ENCODE measurements around the gene RELA.

Gene RELA

GRCh38 chr11:65627202-65627601, 35.5 kb downstream of the RELA start:
- no peaks in the 10 kb centered on the region for H3K27me3 ChIP-seq (ENCODE audit: control insufficient read depth in 1 of 2, insufficient read depth in 2 of 2, low read length in 2 of 2)
- no peak overlapping the region for H3K4me3 ChIP-seq (ENCODE audit: low read length in 2 of 2)
- peaks cover 6% of the 10 kb centered on the region for H3K4me1 ChIP-seq (ENCODE audit: control insufficient read depth, insufficient read depth, low read length)
- no peak overlapping the region for H3K9ac ChIP-seq (ENCODE audit: low read length in 2 of 2)
- peaks cover 58 to 63% of the 10 kb centered on the region in 2 donors for H3K36me3 ChIP-seq (ENCODE audit: control insufficient read depth in 2 of 2, insufficient read depth in 2 of 2, low read length in 2 of 2)
- H3K27ac ChIP-seq (ENCODE audit: low read length): no peak overlapping the region
- H3K9me3 ChIP-seq (ENCODE audit: control insufficient read depth in 2 of 2, low read length in 2 of 2): no peaks in the 10 kb centered on the region

- Histone ChIP-seq H3K4me3 (ENCODE audit: low read length in 2 of 2) (no peak overlapping the region), H3K36me3 (ENCODE audit: control insufficient read depth in 2 of 2, insufficient read depth in 2 of 2, low read length in 2 of 2) (peaks cover 50 to 63% of the 10 kb centered on the region in 2 donors), H3K9ac (ENCODE audit: low read length in 2 of 2) (no peak overlapping the region), H3K9me3 (ENCODE audit: control insufficient read depth in 2 of 2, low read length in 2 of 2) (no peaks in the 10 kb centered on the region), H3K27me3 (ENCODE audit: control insufficient read depth in 1 of 2, insufficient read depth in 2 of 2, low read length in 2 of 2) (no peaks in the 10 kb centered on the region), H3K27ac (ENCODE audit: low read length) (no peak overlapping the region), H3K4me1 (ENCODE audit: control insufficient read depth, insufficient read depth, low read length) (peaks cover 6% of the 10 kb centered on the region)
These were observed 36.9 kb downstream of the RELA start for GRCh38 chr11:65625628-65626342.

GRCh38 chr11:65624931-65625627, 37.6 kb downstream of the RELA start:
- H3K27ac ChIP-seq (ENCODE audit: low read length): no peak overlapping the region
- H3K36me3 ChIP-seq (ENCODE audit: control insufficient read depth in 2 of 2, insufficient read depth in 2 of 2, low read length in 2 of 2): peaks cover 43 to 56% of the 10 kb centered on the region in 2 donors
- H3K4me3 ChIP-seq (ENCODE audit: low read length in 2 of 2): no peak overlapping the region
- no peak overlapping the region for H3K9ac ChIP-seq (ENCODE audit: low read length in 2 of 2)
- H3K4me1 ChIP-seq (ENCODE audit: control insufficient read depth, insufficient read depth, low read length): peaks cover 6% of the 10 kb centered on the region
- no peaks in the 10 kb centered on the region for H3K27me3 ChIP-seq (ENCODE audit: control insufficient read depth in 1 of 2, insufficient read depth in 2 of 2, low read length in 2 of 2)
- no peaks in the 10 kb centered on the region for H3K9me3 ChIP-seq (ENCODE audit: control insufficient read depth in 2 of 2, low read length in 2 of 2)

- Histone ChIP-seq H3K4me3 (ENCODE audit: low read length in 2 of 2) (no peak overlapping the region), H3K27ac (ENCODE audit: low read length) (no peak overlapping the region), H3K9ac (ENCODE audit: low read length in 2 of 2) (no peak overlapping the region), H3K9me3 (ENCODE audit: control insufficient read depth in 2 of 2, low read length in 2 of 2) (no peaks in the 10 kb centered on the region), H3K4me1 (ENCODE audit: control insufficient read depth, insufficient read depth, low read length) (peaks cover 6% of the 10 kb centered on the region), H3K36me3 (ENCODE audit: control insufficient read depth in 2 of 2, insufficient read depth in 2 of 2, low read length in 2 of 2) (peaks cover 32 to 55% of the 10 kb centered on the region in 2 donors), H3K27me3 (ENCODE audit: control insufficient read depth in 1 of 2, insufficient read depth in 2 of 2, low read length in 2 of 2) (no peaks in the 10 kb centered on the region)
These were observed 38.7 kb downstream of the RELA start for GRCh38 chr11:65623852-65624616.

GRCh38 chr11:65623177-65623576, 39.5 kb downstream of the RELA start:
- H3K36me3 ChIP-seq (ENCODE audit: control insufficient read depth in 2 of 2, insufficient read depth in 2 of 2, low read length in 2 of 2): peaks cover 34 to 60% of the 10 kb centered on the region in 2 donors
- H3K9ac ChIP-seq (ENCODE audit: low read length in 2 of 2): no peak overlapping the region
- peaks cover 6% of the 10 kb centered on the region for H3K4me1 ChIP-seq (ENCODE audit: control insufficient read depth, insufficient read depth, low read length)
- no peaks in the 10 kb centered on the region for H3K27me3 ChIP-seq (ENCODE audit: control insufficient read depth in 1 of 2, insufficient read depth in 2 of 2, low read length in 2 of 2)
- H3K4me3 ChIP-seq (ENCODE audit: low read length in 2 of 2): no peak overlapping the region
- H3K9me3 ChIP-seq (ENCODE audit: control insufficient read depth in 2 of 2, low read length in 2 of 2): no peaks in the 10 kb centered on the region
- H3K27ac ChIP-seq (ENCODE audit: low read length): no peak overlapping the region

GRCh38 chr11:65622011-65622410, 40.7 kb downstream of the RELA start:
- Histone ChIP-seq H3K36me3 (ENCODE audit: control insufficient read depth in 2 of 2, insufficient read depth in 2 of 2, low read length in 2 of 2) (peaks cover 26 to 57% of the 10 kb centered on the region in 2 donors), H3K27ac (ENCODE audit: low read length) (no peak overlapping the region), H3K9ac (ENCODE audit: low read length in 2 of 2) (no peak overlapping the region), H3K4me3 (ENCODE audit: low read length in 2 of 2) (no peak overlapping the region), H3K9me3 (ENCODE audit: control insufficient read depth in 2 of 2, low read length in 2 of 2) (no peaks in the 10 kb centered on the region), H3K27me3 (ENCODE audit: control insufficient read depth in 1 of 2, insufficient read depth in 2 of 2, low read length in 2 of 2) (no peaks in the 10 kb centered on the region), H3K4me1 (ENCODE audit: control insufficient read depth, insufficient read depth, low read length) (peaks cover 12% of the 10 kb centered on the region)

- no peaks in the 10 kb centered on the region for H3K27me3 ChIP-seq (ENCODE audit: control insufficient read depth in 1 of 2, insufficient read depth in 2 of 2, low read length in 2 of 2)
These were observed 41.3 kb downstream of the RELA start for GRCh38 chr11:65621460-65621859.

GRCh38 chr11:65620666-65621065, 42.0 kb downstream of the RELA start:
- peaks cover 15% of the 10 kb centered on the region for H3K4me1 ChIP-seq (ENCODE audit: control insufficient read depth, insufficient read depth, low read length)
- H3K9ac ChIP-seq (ENCODE audit: low read length in 2 of 2): no peak overlapping the region
- no peak overlapping the region for H3K27ac ChIP-seq (ENCODE audit: low read length)
- H3K9me3 ChIP-seq (ENCODE audit: control insufficient read depth in 2 of 2, low read length in 2 of 2): no peaks in the 10 kb centered on the region
- peaks cover 16 to 47% of the 10 kb centered on the region in 2 donors for H3K36me3 ChIP-seq (ENCODE audit: control insufficient read depth in 2 of 2, insufficient read depth in 2 of 2, low read length in 2 of 2)
- no peaks in the 10 kb centered on the region for H3K27me3 ChIP-seq (ENCODE audit: control insufficient read depth in 1 of 2, insufficient read depth in 2 of 2, low read length in 2 of 2)
- H3K4me3 ChIP-seq (ENCODE audit: low read length in 2 of 2): no peak overlapping the region

More at GRCh38 chr11:65621460-65621859, 41.3 kb downstream of the RELA start:
- Histone ChIP-seq H3K4me3 (ENCODE audit: low read length in 2 of 2) (no peak overlapping the region), H3K4me1 (ENCODE audit: control insufficient read depth, insufficient read depth, low read length) (peaks cover 17% of the 10 kb centered on the region), H3K36me3 (ENCODE audit: control insufficient read depth in 2 of 2, insufficient read depth in 2 of 2, low read length in 2 of 2) (peaks cover 20 to 52% of the 10 kb centered on the region in 2 donors), H3K9ac (ENCODE audit: low read length in 2 of 2) (no peak overlapping the region), H3K27ac (ENCODE audit: low read length) (no peak overlapping the region), H3K9me3 (ENCODE audit: control insufficient read depth in 2 of 2, low read length in 2 of 2) (no peaks in the 10 kb centered on the region)

GRCh38 chr11:65619281-65619928, 43.3 kb downstream of the RELA start:
- Histone ChIP-seq H3K27ac (ENCODE audit: low read length) (no peak overlapping the region), H3K9ac (ENCODE audit: low read length in 2 of 2) (no peak overlapping the region), H3K9me3 (ENCODE audit: control insufficient read depth in 2 of 2, low read length in 2 of 2) (no peaks in the 10 kb centered on the region), H3K4me1 (ENCODE audit: control insufficient read depth, insufficient read depth, low read length) (peaks cover 15% of the 10 kb centered on the region), H3K27me3 (ENCODE audit: control insufficient read depth in 1 of 2, insufficient read depth in 2 of 2, low read length in 2 of 2) (no peaks in the 10 kb centered on the region), H3K36me3 (ENCODE audit: control insufficient read depth in 2 of 2, insufficient read depth in 2 of 2, low read length in 2 of 2) (peaks cover 16 to 41% of the 10 kb centered on the region in 2 donors), H3K4me3 (ENCODE audit: low read length in 2 of 2) (no peak overlapping the region)

GRCh38 chr11:65618763-65619162, 44.0 kb downstream of the RELA start:
- no peak overlapping the region for H3K9ac ChIP-seq (ENCODE audit: low read length in 2 of 2)
- H3K27me3 ChIP-seq (ENCODE audit: control insufficient read depth in 1 of 2, insufficient read depth in 2 of 2, low read length in 2 of 2): no peaks in the 10 kb centered on the region
- no peak overlapping the region for H3K27ac ChIP-seq (ENCODE audit: low read length)
- peaks cover 21% of the 10 kb centered on the region for H3K4me1 ChIP-seq (ENCODE audit: control insufficient read depth, insufficient read depth, low read length)
- H3K4me3 ChIP-seq (ENCODE audit: low read length in 2 of 2): no peak overlapping the region
- no peaks in the 10 kb centered on the region for H3K9me3 ChIP-seq (ENCODE audit: control insufficient read depth in 2 of 2, low read length in 2 of 2)
- H3K36me3 ChIP-seq (ENCODE audit: control insufficient read depth in 2 of 2, insufficient read depth in 2 of 2, low read length in 2 of 2): peaks cover 11 to 39% of the 10 kb centered on the region in 2 donors

Measured in stomach smooth muscle (tissue), 2 donors.